Neutrophil (primary cell): Measurements from ENCODE around the gene ZFAND2B.
A peak's percentile ranks its signal among the peaks of the same experiment; 100 is the strongest.

Experiments
- H3K27ac ChIP-seq: fragments of 200-600 bp; sonication (generic); 2 replicates; pipeline ENCODE4 v1.5.1; 2016; ENCODE audit warnings: mild to moderate bottlenecking, moderate library complexity
- H3K27me3 ChIP-seq: fragments of 200-600 bp; sonication (generic); 2 replicates; pipeline ENCODE4 v1.6.0; 2016; ENCODE audit warnings: mild to moderate bottlenecking
- H3K36me3 ChIP-seq: fragments of 200-600 bp; sonication (generic); 2 replicates; pipeline ENCODE4 v1.5.1; 2017
- H3K4me1 ChIP-seq, 2 experiments: fragments of 200-600 bp in 1 of 2; sonication (generic) in 1 of 2; 1 replicate in 1 of 2; 2 replicates in 1 of 2; pipeline versions ENCODE4 v1.5.1 to v1.6.1; 2013 to 2016; ENCODE audit warnings: low read depth in 1 of 2, low read length in 1 of 2, mild to moderate bottlenecking in 1 of 2, moderate library complexity in 1 of 2; ENCODE audit not compliant: control insufficient read depth in 1 of 2, insufficient read depth in 1 of 2
- H3K4me3 ChIP-seq, 2 experiments: fragments of 200-600 bp in 1 of 2; sonication (generic) in 1 of 2; 1 replicate in 1 of 2; 2 replicates in 1 of 2; pipeline ENCODE4 v1.5.1; 2013 to 2016; ENCODE audit warnings: low read depth in 1 of 2, low read length in 1 of 2, mild to moderate bottlenecking in 1 of 2, moderate library complexity in 1 of 2
- H3K9me3 ChIP-seq: fragments of 200-600 bp; sonication (generic); 2 replicates; pipeline ENCODE4 v1.5.1; 2016
- TF ChIP-seq, protein P1 (sequence below): fragments of 200-600 bp; sonication (generic); IDR thresholded peaks from 2 replicates; pipeline ENCODE4 v1.5.1; 2016; ENCODE audit warnings: antibody characterized with exemption

Gene ZFAND2B, protein sequence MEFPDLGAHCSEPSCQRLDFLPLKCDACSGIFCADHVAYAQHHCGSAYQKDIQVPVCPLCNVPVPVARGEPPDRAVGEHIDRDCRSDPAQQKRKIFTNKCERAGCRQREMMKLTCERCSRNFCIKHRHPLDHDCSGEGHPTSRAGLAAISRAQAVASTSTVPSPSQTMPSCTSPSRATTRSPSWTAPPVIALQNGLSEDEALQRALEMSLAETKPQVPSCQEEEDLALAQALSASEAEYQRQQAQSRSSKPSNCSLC

DNA sequence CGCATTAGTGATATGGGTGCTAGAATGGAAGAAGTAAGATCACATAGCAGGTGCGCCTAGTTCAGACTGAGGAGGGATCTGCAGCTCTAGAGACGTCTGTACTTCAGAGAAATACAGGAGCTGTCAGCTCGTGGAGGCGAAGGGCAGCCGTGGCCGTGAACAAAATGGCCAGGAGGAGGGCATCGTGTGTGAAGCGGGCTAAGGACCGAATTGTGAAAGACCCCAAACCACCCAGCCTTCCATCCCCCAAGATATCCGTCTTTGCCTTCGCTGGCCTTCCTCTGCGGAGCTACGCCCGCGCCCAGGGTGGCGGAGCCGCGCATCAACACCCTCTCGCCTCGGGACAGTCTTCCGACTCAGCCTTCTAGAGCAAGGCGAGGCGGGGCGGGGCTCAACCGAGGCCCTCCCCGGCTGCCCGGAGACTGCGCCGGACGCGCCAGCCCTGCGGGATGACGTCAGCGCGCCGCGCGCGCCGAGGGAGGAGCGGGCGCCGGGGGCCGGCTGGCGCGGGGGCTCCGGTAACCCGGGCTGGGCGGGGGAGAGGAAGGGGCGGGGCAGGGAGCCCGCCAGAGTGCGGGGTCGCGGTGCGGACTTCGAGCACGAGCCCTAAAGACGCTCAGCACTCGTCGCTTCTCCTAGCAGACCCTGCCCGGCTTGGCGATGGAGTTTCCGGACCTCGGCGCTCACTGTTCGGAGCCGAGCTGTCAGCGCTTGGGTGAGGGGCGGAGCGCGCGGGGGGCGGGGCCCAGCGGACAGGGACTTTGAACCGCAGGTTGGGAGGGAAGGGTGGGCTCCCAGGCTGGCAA, at the start of gene ZFAND2B:
Gene ZFAND2B (plus strand): TSS at position 455 of the 806 bp plus-strand sequence. CDS start 206 bp downstream, at position 661.
- TF ChIP-seq, protein P1, sequence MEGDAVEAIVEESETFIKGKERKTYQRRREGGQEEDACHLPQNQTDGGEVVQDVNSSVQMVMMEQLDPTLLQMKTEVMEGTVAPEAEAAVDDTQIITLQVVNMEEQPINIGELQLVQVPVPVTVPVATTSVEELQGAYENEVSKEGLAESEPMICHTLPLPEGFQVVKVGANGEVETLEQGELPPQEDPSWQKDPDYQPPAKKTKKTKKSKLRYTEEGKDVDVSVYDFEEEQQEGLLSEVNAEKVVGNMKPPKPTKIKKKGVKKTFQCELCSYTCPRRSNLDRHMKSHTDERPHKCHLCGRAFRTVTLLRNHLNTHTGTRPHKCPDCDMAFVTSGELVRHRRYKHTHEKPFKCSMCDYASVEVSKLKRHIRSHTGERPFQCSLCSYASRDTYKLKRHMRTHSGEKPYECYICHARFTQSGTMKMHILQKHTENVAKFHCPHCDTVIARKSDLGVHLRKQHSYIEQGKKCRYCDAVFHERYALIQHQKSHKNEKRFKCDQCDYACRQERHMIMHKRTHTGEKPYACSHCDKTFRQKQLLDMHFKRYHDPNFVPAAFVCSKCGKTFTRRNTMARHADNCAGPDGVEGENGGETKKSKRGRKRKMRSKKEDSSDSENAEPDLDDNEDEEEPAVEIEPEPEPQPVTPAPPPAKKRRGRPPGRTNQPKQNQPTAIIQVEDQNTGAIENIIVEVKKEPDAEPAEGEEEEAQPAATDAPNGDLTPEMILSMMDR = peak; percentile 76
- H3K4me1 ChIP-seq = peaks cover 53 to 55% of the 10 kb centered on the region in 2 experiments
- H3K27me3 ChIP-seq = no peaks in the 10 kb centered on the region
- no peaks in the 10 kb centered on the region for H3K9me3 ChIP-seq
- H3K4me3 ChIP-seq = peak within 1 kb of the TSS; percentile 93 to 95
- peak within 1 kb of the TSS; percentile 96 for H3K27ac ChIP-seq
- peaks cover 28% of the 10 kb centered on the region for H3K36me3 ChIP-seq

DNA sequence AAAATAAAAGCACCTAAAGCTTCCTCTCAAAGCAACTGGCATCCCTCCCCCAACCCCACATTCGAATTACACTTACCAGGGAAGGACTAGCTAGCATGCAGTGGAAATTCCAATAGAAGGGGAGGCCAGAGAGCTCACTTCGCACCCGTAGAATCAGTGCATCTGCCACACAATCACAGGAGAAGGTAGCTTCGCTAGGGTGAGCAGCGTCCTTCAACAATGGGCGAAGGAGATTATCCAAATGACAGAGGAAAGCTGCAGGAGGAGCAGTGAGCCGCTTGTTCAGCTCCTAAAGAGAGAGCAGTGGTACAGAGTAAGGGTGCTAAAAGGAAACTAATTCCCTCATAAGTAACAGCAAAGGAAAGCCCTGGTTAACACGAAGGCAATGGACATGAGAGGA, 49.2 kb upstream of the ZFAND2B start:
- TF ChIP-seq, protein P1 = no peak
- peaks cover 11% of the 10 kb centered on the region for H3K36me3 ChIP-seq
- H3K4me3 ChIP-seq = no peak overlapping the region
- H3K4me1 ChIP-seq = peaks cover 14 to 20% of the 10 kb centered on the region in 2 experiments
- peaks cover 3% of the 10 kb centered on the region for H3K27me3 ChIP-seq
- no peak overlapping the region for H3K27ac ChIP-seq
- no peaks in the 10 kb centered on the region for H3K9me3 ChIP-seq

DNA sequence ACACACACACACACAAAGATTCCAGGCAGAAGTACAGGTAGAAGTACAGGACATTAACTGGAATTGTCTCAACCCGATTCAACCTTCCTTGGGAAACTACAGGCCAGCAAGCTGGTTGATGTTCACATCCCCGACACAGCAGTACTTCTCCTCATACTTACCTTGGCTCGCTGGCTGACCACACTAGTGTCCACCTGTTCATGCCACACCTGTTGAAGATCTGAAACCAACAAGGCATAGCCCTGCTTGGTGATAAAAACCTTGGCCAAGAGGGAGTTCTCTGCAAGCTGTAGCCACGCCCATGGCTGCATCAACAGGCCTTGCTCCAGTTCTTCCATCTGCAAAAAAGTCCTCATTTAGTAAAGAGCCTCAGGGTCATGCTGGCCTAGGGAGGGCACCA, 48.6 kb upstream of the ZFAND2B start:
- no peak overlapping the region for H3K27ac ChIP-seq
- peaks cover 11% of the 10 kb centered on the region for H3K36me3 ChIP-seq
- TF ChIP-seq, protein P1 = no peak
- no peak overlapping the region for H3K4me3 ChIP-seq
- H3K27me3 ChIP-seq = peaks cover 3% of the 10 kb centered on the region
- peaks cover 14 to 20% of the 10 kb centered on the region in 2 experiments for H3K4me1 ChIP-seq
- H3K9me3 ChIP-seq = no peaks in the 10 kb centered on the region

DNA sequence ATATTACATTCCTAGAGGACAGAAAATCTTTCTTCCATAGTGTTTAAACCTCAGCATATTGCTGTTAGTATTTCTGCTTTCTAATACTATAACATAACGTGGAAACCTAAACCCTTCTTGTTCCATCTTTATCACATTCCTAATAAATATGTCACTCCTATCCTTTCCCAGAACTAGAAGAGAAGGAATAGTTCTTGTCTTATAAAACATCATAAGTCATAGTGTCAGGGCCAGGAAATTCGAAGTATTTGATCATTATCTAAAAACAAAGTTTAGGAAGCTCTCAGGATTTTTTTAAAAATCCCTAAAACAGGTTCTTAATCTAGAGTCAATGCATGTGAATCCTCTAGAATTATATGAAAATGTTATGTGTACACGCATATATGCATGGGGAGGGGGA, 48.0 kb upstream of the ZFAND2B start:
- Histone ChIP-seq H3K4me1 (peaks cover 14 to 20% of the 10 kb centered on the region in 2 experiments), H3K9me3 (no peaks in the 10 kb centered on the region), H3K4me3 (no peak overlapping the region), H3K27ac (no peak overlapping the region), H3K36me3 (peaks cover 11% of the 10 kb centered on the region), H3K27me3 (peaks cover 3% of the 10 kb centered on the region)
- TF ChIP-seq, protein P1 = no peak

DNA sequence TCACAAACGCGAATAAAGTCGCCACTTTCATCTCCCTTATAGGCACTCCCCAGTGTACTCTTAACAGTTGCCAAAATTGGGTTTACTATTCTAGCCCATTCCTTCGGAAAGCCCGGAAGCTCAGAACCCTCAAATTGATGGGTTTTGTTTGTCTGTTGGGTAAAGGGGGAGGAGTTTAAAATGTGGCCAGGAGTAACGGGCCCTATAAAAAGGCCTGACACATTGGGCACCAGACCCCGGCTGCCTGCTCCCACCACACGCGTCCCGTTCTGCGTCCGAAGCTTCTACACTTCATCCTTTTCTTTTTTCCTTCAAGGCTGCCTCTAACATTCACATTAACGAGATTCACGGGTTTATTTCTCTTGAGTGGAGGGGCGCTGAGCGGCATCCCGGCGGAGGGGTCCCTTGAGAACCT, 46.8 kb upstream of the ZFAND2B start:
- H3K4me1 ChIP-seq = peaks cover 14 to 20% of the 10 kb centered on the region in 2 experiments
- peaks cover 11% of the 10 kb centered on the region for H3K36me3 ChIP-seq
- peak overlapping the region; percentile 83 for H3K27ac ChIP-seq
- H3K27me3 ChIP-seq = peaks cover 3% of the 10 kb centered on the region
- H3K4me3 ChIP-seq = peak overlapping the region; percentile 78 to 87
- no peaks in the 10 kb centered on the region for H3K9me3 ChIP-seq
- TF ChIP-seq, protein P1 = no peak
